Stimulated activated memory B cell treated with anti-CD40 and anti-IgM and Interleukin-4, amounts not matched to agents 10 μg/mL and 1 μg/mL and 100 μg/mL, for 72 hours (primary cell): ENCODE results near the gene LECT2.

Source experiments
- ATAC-seq: fragments of 150-1000 bp; cut with Tn5 transposase; 2 replicates; pipeline ENCODE4 v1.10.0; 2021
- H3K27ac Mint-ChIP-seq: one replicate; pipeline ENCODE4 v1.8.0; 2022; ENCODE audit warnings: mild to moderate bottlenecking, mixed read lengths
- H3K27me3 Mint-ChIP-seq: one replicate; pipeline ENCODE4 v1.8.0; 2022; ENCODE audit warnings: mixed read lengths
- H3K36me3 Mint-ChIP-seq: one replicate; pipeline ENCODE4 v1.8.0; 2022; ENCODE audit warnings: mixed read lengths
- H3K4me1 Mint-ChIP-seq: one replicate; pipeline ENCODE4 v1.8.0; 2022; ENCODE audit warnings: mixed read lengths
- H3K4me3 Mint-ChIP-seq: one replicate; pipeline ENCODE4 v1.8.0; 2022; ENCODE audit warnings: mild to moderate bottlenecking, moderate library complexity, mixed read lengths
- H3K9me3 Mint-ChIP-seq: one replicate; pipeline ENCODE4 v1.8.0; 2022; ENCODE audit warnings: mixed read lengths

LECT2 gene

GRCh38 chr5:135988546-135988945, 33.8 kb upstream of the LECT2 start:
- no peak overlapping the region for H3K27ac Mint-ChIP-seq
- H3K36me3 Mint-ChIP-seq = no peaks in the 10 kb centered on the region
- peaks cover 28% of the 10 kb centered on the region for H3K27me3 Mint-ChIP-seq
- no peaks in the 10 kb centered on the region for H3K4me1 Mint-ChIP-seq
- no peak for ATAC-seq
- H3K4me3 Mint-ChIP-seq = no peak overlapping the region
- H3K9me3 Mint-ChIP-seq = no peaks in the 10 kb centered on the region

- no peak for ATAC-seq
- no peaks in the 10 kb centered on the region for H3K36me3 Mint-ChIP-seq
- peaks cover 28% of the 10 kb centered on the region for H3K27me3 Mint-ChIP-seq
- no peaks in the 10 kb centered on the region for H3K9me3 Mint-ChIP-seq
- no peaks in the 10 kb centered on the region for H3K4me1 Mint-ChIP-seq
- no peak overlapping the region for H3K4me3 Mint-ChIP-seq
- no peak overlapping the region for H3K27ac Mint-ChIP-seq
Observed at GRCh38 chr5:135986891-135987401, 32.2 kb upstream of the LECT2 start.

- Mint-ChIP-seq H3K4me3 (no peak overlapping the region), H3K4me1 (no peaks in the 10 kb centered on the region), H3K9me3 (no peaks in the 10 kb centered on the region), H3K27ac (no peak overlapping the region), H3K27me3 (peaks cover 28% of the 10 kb centered on the region), H3K36me3 (no peaks in the 10 kb centered on the region)
- ATAC-seq = no peak
Observed at GRCh38 chr5:135986401-135986800, 31.6 kb upstream of the LECT2 start.

GRCh38 chr5:135985951-135986350, 31.2 kb upstream of the LECT2 start:
- no peak for ATAC-seq
- peaks cover 27% of the 10 kb centered on the region for H3K27me3 Mint-ChIP-seq
- no peak overlapping the region for H3K27ac Mint-ChIP-seq

GRCh38 chr5:135980620-135981019, 25.8 kb upstream of the LECT2 start:
- Mint-ChIP-seq H3K4me1 (no peaks in the 10 kb centered on the region), H3K27me3 (peaks cover 14% of the 10 kb centered on the region), H3K4me3 (no peak overlapping the region), H3K36me3 (no peaks in the 10 kb centered on the region), H3K27ac (no peak overlapping the region), H3K9me3 (no peaks in the 10 kb centered on the region)
- ATAC-seq = no peak

More at GRCh38 chr5:135985951-135986350, 31.2 kb upstream of the LECT2 start:
- no peak overlapping the region for H3K4me3 Mint-ChIP-seq
- no peaks in the 10 kb centered on the region for H3K4me1 Mint-ChIP-seq
- no peaks in the 10 kb centered on the region for H3K9me3 Mint-ChIP-seq
- H3K36me3 Mint-ChIP-seq = no peaks in the 10 kb centered on the region

- H3K36me3 Mint-ChIP-seq = no peaks in the 10 kb centered on the region
- H3K4me3 Mint-ChIP-seq = no peak overlapping the region
- H3K27ac Mint-ChIP-seq = no peak overlapping the region
- H3K27me3 Mint-ChIP-seq = peaks cover 25% of the 10 kb centered on the region
- H3K4me1 Mint-ChIP-seq = no peaks in the 10 kb centered on the region
- no peaks in the 10 kb centered on the region for H3K9me3 Mint-ChIP-seq
- ATAC-seq = no peak
Observed at GRCh38 chr5:135979510-135979909, 24.7 kb upstream of the LECT2 start.

- Mint-ChIP-seq H3K4me3 (no peak overlapping the region), H3K4me1 (no peaks in the 10 kb centered on the region), H3K9me3 (no peaks in the 10 kb centered on the region), H3K27ac (no peak overlapping the region), H3K27me3 (peaks cover 31% of the 10 kb centered on the region), H3K36me3 (no peaks in the 10 kb centered on the region)
- ATAC-seq = no peak
Observed at GRCh38 chr5:135978993-135979392, 24.2 kb upstream of the LECT2 start.

GRCh38 chr5:135978212-135978631, 23.4 kb upstream of the LECT2 start:
- Mint-ChIP-seq H3K4me3 (no peak overlapping the region), H3K9me3 (no peaks in the 10 kb centered on the region), H3K27ac (no peak overlapping the region), H3K27me3 (peaks cover 38% of the 10 kb centered on the region), H3K36me3 (no peaks in the 10 kb centered on the region), H3K4me1 (no peaks in the 10 kb centered on the region)
- ATAC-seq = no peak

GRCh38 chr5:135977375-135977928, 22.7 kb upstream of the LECT2 start:
- peaks cover 39% of the 10 kb centered on the region for H3K27me3 Mint-ChIP-seq
- no peak overlapping the region for H3K27ac Mint-ChIP-seq
- no peak overlapping the region for H3K4me3 Mint-ChIP-seq
- peak; percentile 51 for ATAC-seq
- H3K4me1 Mint-ChIP-seq = no peaks in the 10 kb centered on the region
- H3K36me3 Mint-ChIP-seq = no peaks in the 10 kb centered on the region
- no peaks in the 10 kb centered on the region for H3K9me3 Mint-ChIP-seq

- H3K36me3 Mint-ChIP-seq = no peaks in the 10 kb centered on the region
- H3K9me3 Mint-ChIP-seq = peaks cover under 1% of the 10 kb centered on the region
- H3K27ac Mint-ChIP-seq = no peak overlapping the region
- no peak overlapping the region for H3K4me3 Mint-ChIP-seq
- H3K27me3 Mint-ChIP-seq = peaks cover 45% of the 10 kb centered on the region
- H3K4me1 Mint-ChIP-seq = no peaks in the 10 kb centered on the region
- ATAC-seq = no peak
Observed at GRCh38 chr5:135976216-135976615, 21.4 kb upstream of the LECT2 start.

- Mint-ChIP-seq H3K27ac (no peak overlapping the region), H3K4me1 (no peaks in the 10 kb centered on the region), H3K27me3 (peaks cover 56% of the 10 kb centered on the region), H3K36me3 (no peaks in the 10 kb centered on the region), H3K9me3 (peaks cover 3% of the 10 kb centered on the region), H3K4me3 (no peak overlapping the region)
- no peak for ATAC-seq
Observed at GRCh38 chr5:135975122-135975521, 20.3 kb upstream of the LECT2 start.

GRCh38 chr5:135974021-135974600, 19.3 kb upstream of the LECT2 start:
- no peak for ATAC-seq
- Mint-ChIP-seq H3K4me1 (no peaks in the 10 kb centered on the region), H3K36me3 (no peaks in the 10 kb centered on the region), H3K9me3 (peaks cover 3% of the 10 kb centered on the region), H3K27me3 (peaks cover 57% of the 10 kb centered on the region), H3K4me3 (no peak overlapping the region), H3K27ac (no peak overlapping the region)

GRCh38 chr5:135973323-135974020, 18.7 kb upstream of the LECT2 start:
- Mint-ChIP-seq H3K36me3 (no peaks in the 10 kb centered on the region), H3K4me3 (no peak overlapping the region), H3K27me3 (peaks cover 57% of the 10 kb centered on the region), H3K4me1 (no peaks in the 10 kb centered on the region), H3K9me3 (peaks cover 5% of the 10 kb centered on the region), H3K27ac (no peak overlapping the region)
- ATAC-seq = no peak

- Mint-ChIP-seq H3K27ac (no peak overlapping the region), H3K9me3 (peaks cover 10% of the 10 kb centered on the region), H3K27me3 (peaks cover 53% of the 10 kb centered on the region), H3K36me3 (no peaks in the 10 kb centered on the region), H3K4me3 (no peak overlapping the region), H3K4me1 (no peaks in the 10 kb centered on the region)
- ATAC-seq = no peak
Observed at GRCh38 chr5:135971701-135972100, 16.9 kb upstream of the LECT2 start.

GRCh38 chr5:135966790-135967189, 12.0 kb upstream of the LECT2 start:
- H3K27me3 Mint-ChIP-seq = peaks cover 23% of the 10 kb centered on the region
- H3K4me3 Mint-ChIP-seq = no peak overlapping the region
- H3K9me3 Mint-ChIP-seq = peaks cover 13% of the 10 kb centered on the region
- ATAC-seq = no peak
- H3K4me1 Mint-ChIP-seq = peaks cover 10% of the 10 kb centered on the region
- H3K27ac Mint-ChIP-seq = no peak overlapping the region
- H3K36me3 Mint-ChIP-seq = no peaks in the 10 kb centered on the region

GRCh38 chr5:135966165-135966564, 11.4 kb upstream of the LECT2 start:
- Mint-ChIP-seq H3K9me3 (peaks cover 12% of the 10 kb centered on the region), H3K27me3 (peaks cover 17% of the 10 kb centered on the region), H3K36me3 (no peaks in the 10 kb centered on the region), H3K27ac (no peak overlapping the region), H3K4me1 (peaks cover 10% of the 10 kb centered on the region), H3K4me3 (no peak overlapping the region)
- ATAC-seq = no peak
